ENCODE data around the gene RPL7A. TPM values are rescaled to one million over a fixed set of nuclear protein-coding genes. Genes with fewer than 3 reads are reported as not detected.

The RPL7A gene
- total RNA-seq, 1 donor from 2014 or later: 2,045 TPM

- peak overlapping the region; percentile 100 for H3K4me3 Mint-ChIP-seq (ENCODE audit: low read depth)
- no peaks in the 10 kb centered on the region for H3K27me3 Mint-ChIP-seq
- no peaks in the 10 kb centered on the region for H3K9me3 Mint-ChIP-seq (ENCODE audit: low read depth)
- H3K27ac Mint-ChIP-seq: no peak overlapping the region
- H3K4me1 Mint-ChIP-seq (ENCODE audit: low read depth): peaks cover 24% of the 10 kb centered on the region
- H3K36me3 Mint-ChIP-seq (ENCODE audit: insufficient read depth): peaks cover 24% of the 10 kb centered on the region
- DNase-seq (ENCODE audit: low spot score, unreplicated experiment): no peak
- no peak for TF ChIP-seq CTCF (IDR thresholded peaks at IDR 0.05; ENCODE audit: unreplicated experiment)
Observed at GRCh38 chr9:133346021-133346785, 1.8 kb upstream of the RPL7A start.

GRCh38 chr9:133347515-133347984 lies 468 bp upstream of the RPL7A start:
- peak overlapping the region; percentile 100 for H3K27ac Mint-ChIP-seq
- H3K36me3 Mint-ChIP-seq (ENCODE audit: insufficient read depth): peaks cover 25% of the 10 kb centered on the region
- no peak for TF ChIP-seq CTCF (IDR thresholded peaks at IDR 0.05; ENCODE audit: unreplicated experiment)
- no peaks in the 10 kb centered on the region for H3K27me3 Mint-ChIP-seq
- no peaks in the 10 kb centered on the region for H3K9me3 Mint-ChIP-seq (ENCODE audit: low read depth)
- peaks cover 24% of the 10 kb centered on the region for H3K4me1 Mint-ChIP-seq (ENCODE audit: low read depth)
- no peak for DNase-seq (ENCODE audit: low spot score, unreplicated experiment)
- peak overlapping the region; percentile 100 for H3K4me3 Mint-ChIP-seq (ENCODE audit: low read depth)

GRCh38 chr9:133348718-133349573 lies 928 bp downstream of the RPL7A start:
- no peak for TF ChIP-seq CTCF (IDR thresholded peaks at IDR 0.05; ENCODE audit: unreplicated experiment)
- Mint-ChIP-seq H3K27ac (peak overlapping the region; percentile 100), H3K4me1 (ENCODE audit: low read depth) (peaks cover 24% of the 10 kb centered on the region), H3K9me3 (ENCODE audit: low read depth) (no peaks in the 10 kb centered on the region), H3K4me3 (ENCODE audit: low read depth) (peak overlapping the region; percentile 100), H3K27me3 (no peaks in the 10 kb centered on the region), H3K36me3 (ENCODE audit: insufficient read depth) (peaks cover 27% of the 10 kb centered on the region)
- no peak for DNase-seq (ENCODE audit: low spot score, unreplicated experiment)

- Mint-ChIP-seq H3K27me3 (no peaks in the 10 kb centered on the region), H3K27ac (peak overlapping the region; percentile 100), H3K36me3 (ENCODE audit: insufficient read depth) (peaks cover 27% of the 10 kb centered on the region), H3K4me3 (ENCODE audit: low read depth) (peak overlapping the region; percentile 100), H3K4me1 (ENCODE audit: low read depth) (peaks cover 24% of the 10 kb centered on the region), H3K9me3 (ENCODE audit: low read depth) (no peaks in the 10 kb centered on the region)
- TF ChIP-seq CTCF (IDR thresholded peaks at IDR 0.05; ENCODE audit: unreplicated experiment): no peak
- no peak for DNase-seq (ENCODE audit: low spot score, unreplicated experiment)
Observed at GRCh38 chr9:133349965-133350616, 2.1 kb downstream of the RPL7A start.

GRCh38 chr9:133351526-133351907 lies 3.5 kb downstream of the RPL7A start:
- peaks cover 27% of the 10 kb centered on the region for H3K36me3 Mint-ChIP-seq (ENCODE audit: insufficient read depth)
- no peak overlapping the region for H3K27ac Mint-ChIP-seq
- H3K4me3 Mint-ChIP-seq (ENCODE audit: low read depth): no peak overlapping the region
- H3K27me3 Mint-ChIP-seq: no peaks in the 10 kb centered on the region
- H3K9me3 Mint-ChIP-seq (ENCODE audit: low read depth): no peaks in the 10 kb centered on the region
- DNase-seq (ENCODE audit: low spot score, unreplicated experiment): no peak
- TF ChIP-seq CTCF (IDR thresholded peaks at IDR 0.05; ENCODE audit: unreplicated experiment): no peak
- H3K4me1 Mint-ChIP-seq (ENCODE audit: low read depth): peaks cover 21% of the 10 kb centered on the region
